ENCODE results near the gene TSPO.
A peak's percentile ranks its signal among the peaks of the same experiment; 100 is the strongest.

Gene TSPO

DNA sequence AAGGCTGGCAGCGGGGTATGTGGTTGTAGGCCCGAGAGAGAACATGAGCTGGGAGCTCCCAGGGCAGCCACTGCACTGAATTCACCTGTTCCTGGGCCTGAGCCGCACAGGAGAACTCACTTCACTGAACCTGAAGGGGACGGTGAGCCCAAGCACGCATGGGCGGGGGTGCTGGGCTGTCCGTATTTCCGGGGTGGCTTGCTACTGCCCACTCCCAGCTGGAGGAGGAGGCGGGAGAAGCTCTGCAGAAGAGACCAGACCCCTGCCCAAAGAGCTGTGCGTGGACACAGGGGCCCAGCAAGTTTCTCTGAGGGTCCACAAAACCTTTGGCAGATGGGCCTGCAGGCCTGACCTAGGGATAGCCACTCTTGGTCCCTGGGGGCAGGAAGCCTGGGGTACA lies 30.8 kb downstream of the TSPO start:
- Histone ChIP-seq H3K27ac (ENCODE audit: low read depth, low read length) (no peak overlapping the region), H3K27me3 (ENCODE audit: insufficient read depth, low read length) (no peaks in the 10 kb centered on the region), H3K9ac (ENCODE audit: low read depth, low read length) (no peak overlapping the region), H3K4me1 (ENCODE audit: insufficient read depth, low read length) (peaks cover 13% of the 10 kb centered on the region), H3K9me3 (ENCODE audit: insufficient read depth, low read depth, low read length) (no peaks in the 10 kb centered on the region), H3K36me3 (ENCODE audit: insufficient read depth, low read length) (peaks cover 62% of the 10 kb centered on the region), H3K4me3 (ENCODE audit: low read length) (no peak overlapping the region)
- whole genome bisulfite sequencing = 97% methylated on average over 10 of the region's 10 CpGs

DNA sequence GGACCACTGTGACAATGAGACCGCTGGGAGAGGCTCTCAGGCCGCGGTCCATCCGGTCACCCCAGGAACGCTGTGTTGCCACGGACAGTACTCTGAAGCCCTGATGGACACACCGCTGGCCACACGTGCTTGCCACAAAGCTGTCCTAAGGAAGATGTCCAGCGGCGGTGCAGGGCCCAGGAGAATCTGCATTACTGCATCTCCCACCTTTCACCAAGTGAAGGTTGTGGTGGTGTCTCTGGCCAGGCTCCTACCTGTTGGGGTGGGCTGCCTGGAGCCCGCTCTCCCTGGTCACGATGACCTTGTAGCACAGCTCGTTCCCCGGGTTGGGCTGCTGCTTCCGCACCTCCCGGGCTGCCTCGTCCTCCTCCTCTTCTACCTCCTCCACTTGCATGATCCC lies 31.4 kb downstream of the TSPO start:
- peaks cover 57% of the 10 kb centered on the region for H3K36me3 ChIP-seq (ENCODE audit: insufficient read depth, low read length)
- H3K27me3 ChIP-seq (ENCODE audit: insufficient read depth, low read length) = no peaks in the 10 kb centered on the region
- H3K4me3 ChIP-seq (ENCODE audit: low read length) = no peak overlapping the region
- no peak overlapping the region for H3K27ac ChIP-seq (ENCODE audit: low read depth, low read length)
- H3K4me1 ChIP-seq (ENCODE audit: insufficient read depth, low read length) = peaks cover 13% of the 10 kb centered on the region
- WGBS = 97% methylated on average over 17 of the region's 17 CpGs
- no peak overlapping the region for H3K9ac ChIP-seq (ENCODE audit: low read depth, low read length)
- no peaks in the 10 kb centered on the region for H3K9me3 ChIP-seq (ENCODE audit: insufficient read depth, low read depth, low read length)

DNA sequence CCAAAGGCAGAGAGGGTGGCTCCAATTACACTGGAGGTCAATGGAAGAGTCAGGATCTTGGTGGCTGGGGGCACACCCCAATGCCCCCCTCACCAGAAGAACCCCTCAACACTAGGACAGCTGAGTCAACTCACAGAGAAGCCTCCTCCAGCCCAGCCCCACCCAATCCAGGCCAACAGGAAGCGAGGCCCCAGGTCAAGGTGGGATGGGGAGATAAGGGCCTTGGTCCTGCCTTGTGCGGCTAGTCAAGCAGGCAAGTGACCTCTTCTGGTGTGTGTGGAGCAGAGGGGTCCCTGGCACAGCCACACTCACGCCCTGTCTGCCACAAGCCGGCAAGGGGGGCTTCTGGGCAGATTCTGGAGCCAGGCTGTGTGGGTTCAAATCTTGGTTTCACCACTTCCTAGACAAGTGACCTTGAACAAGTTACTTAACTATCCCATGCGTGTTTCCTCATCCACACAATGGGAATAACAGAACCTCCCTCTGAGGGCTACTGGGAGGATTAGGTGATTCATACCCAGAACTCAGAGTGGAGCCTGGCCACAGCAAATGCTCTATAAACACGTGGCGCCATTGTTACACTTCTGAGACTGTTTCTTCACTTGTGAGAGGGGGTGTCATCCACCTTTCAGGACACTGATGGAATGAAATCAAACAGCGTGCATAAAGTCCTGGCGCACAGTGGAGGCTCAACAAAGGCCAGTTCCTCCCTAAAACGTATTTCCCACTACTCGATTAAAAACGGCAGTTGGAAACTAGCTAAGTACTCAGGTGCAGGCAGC lies 32.3 kb downstream of the TSPO start:
- peaks cover 13% of the 10 kb centered on the region for H3K4me1 ChIP-seq (ENCODE audit: insufficient read depth, low read length)
- 90% methylated on average over 12 of the region's 12 CpGs for WGBS
- H3K27ac ChIP-seq (ENCODE audit: low read depth, low read length) = no peak overlapping the region
- H3K9ac ChIP-seq (ENCODE audit: low read depth, low read length) = no peak overlapping the region
- peaks cover 52% of the 10 kb centered on the region for H3K36me3 ChIP-seq (ENCODE audit: insufficient read depth, low read length)
- no peaks in the 10 kb centered on the region for H3K9me3 ChIP-seq (ENCODE audit: insufficient read depth, low read depth, low read length)
- H3K27me3 ChIP-seq (ENCODE audit: insufficient read depth, low read length) = no peaks in the 10 kb centered on the region
- no peak overlapping the region for H3K4me3 ChIP-seq (ENCODE audit: low read length)

- Histone ChIP-seq H3K9me3 (ENCODE audit: insufficient read depth, low read depth, low read length) (no peaks in the 10 kb centered on the region), H3K9ac (ENCODE audit: low read depth, low read length) (peak overlapping the region; percentile 91), H3K36me3 (ENCODE audit: insufficient read depth, low read length) (peaks cover 30% of the 10 kb centered on the region), H3K27me3 (ENCODE audit: insufficient read depth, low read length) (no peaks in the 10 kb centered on the region), H3K4me1 (ENCODE audit: insufficient read depth, low read length) (peaks cover 13% of the 10 kb centered on the region), H3K4me3 (ENCODE audit: low read length) (peak overlapping the region; percentile 83), H3K27ac (ENCODE audit: low read depth, low read length) (no peak overlapping the region)
- whole genome bisulfite sequencing = 25% methylated on average over 11 of the region's 12 CpGs
These were observed 34.5 kb downstream of the TSPO start for GRCh38 chr22:43185860-43186261.

DNA sequence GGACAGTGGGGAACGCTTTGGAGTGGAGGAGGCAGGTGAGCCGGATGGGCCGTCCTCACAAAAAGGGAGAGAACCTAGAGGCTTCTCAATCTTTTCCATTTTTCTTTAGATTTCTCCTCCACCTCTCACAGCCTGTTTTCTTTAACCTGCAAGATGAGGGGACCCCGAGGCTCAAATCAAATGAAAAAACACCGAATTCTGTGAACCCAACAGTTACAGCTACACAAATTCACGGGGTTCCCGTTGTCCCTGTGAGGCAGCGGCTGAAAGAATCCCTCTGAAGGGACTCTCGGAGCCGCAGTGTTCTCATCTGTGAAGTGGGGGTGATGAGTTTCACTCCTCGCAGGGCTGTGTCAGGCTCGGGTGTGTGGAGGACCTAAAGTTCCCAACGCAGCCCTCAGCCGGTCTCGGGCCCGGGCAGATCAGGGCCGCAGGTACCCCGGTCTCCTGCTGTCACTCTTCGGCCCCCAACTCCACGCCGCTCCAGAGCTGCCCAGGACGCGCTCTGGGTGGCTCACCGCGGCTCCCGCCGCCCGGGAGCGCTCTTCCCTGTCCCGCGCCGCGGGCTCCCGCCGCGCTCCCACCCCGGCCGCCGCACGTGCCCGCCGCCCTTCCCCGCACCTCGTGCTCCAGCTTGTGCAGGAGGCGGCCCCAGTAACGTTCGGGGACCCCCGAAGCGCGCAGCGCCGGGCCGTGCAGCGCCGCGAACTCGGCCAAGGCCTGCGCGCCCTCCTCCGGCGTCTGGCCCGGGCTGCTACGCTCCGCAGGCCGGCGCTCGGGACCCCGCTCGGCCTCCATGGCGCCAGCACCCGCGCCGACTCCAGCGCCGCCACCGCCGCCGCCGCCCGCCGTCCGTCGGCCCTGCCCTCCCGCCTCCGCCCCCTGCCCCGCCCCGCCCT lies 35.2 kb downstream of the TSPO start, which contains the start of gene TTLL12:
TSS of gene TTLL12 (minus strand) at position 863 of the 899 bp plus-strand sequence. CDS start at position 798, 65 bp downstream.
- Histone ChIP-seq H3K9me3 (ENCODE audit: insufficient read depth, low read depth, low read length) (no peaks in the 10 kb centered on the region), H3K4me1 (ENCODE audit: insufficient read depth, low read length) (peaks cover 13% of the 10 kb centered on the region), H3K27me3 (ENCODE audit: insufficient read depth, low read length) (no peaks in the 10 kb centered on the region), H3K27ac (ENCODE audit: low read depth, low read length) (peak within 1 kb of the TSS; percentile 83), H3K36me3 (ENCODE audit: insufficient read depth, low read length) (peaks cover 23% of the 10 kb centered on the region), H3K9ac (ENCODE audit: low read depth, low read length) (peak within 1 kb of the TSS; percentile 91), H3K4me3 (ENCODE audit: low read length) (peak within 1 kb of the TSS; percentile 83)
- WGBS = 2% methylated on average over 73 of the region's 87 CpGs

GRCh38 chr22:43187171-43188099 lies 36.1 kb downstream of the TSPO start:
- Histone ChIP-seq H3K9me3 (ENCODE audit: insufficient read depth, low read depth, low read length) (no peaks in the 10 kb centered on the region), H3K4me3 (ENCODE audit: low read length) (peak overlapping the region; percentile 51), H3K9ac (ENCODE audit: low read depth, low read length) (peak overlapping the region; percentile 64), H3K4me1 (ENCODE audit: insufficient read depth, low read length) (peaks cover 13% of the 10 kb centered on the region), H3K27ac (ENCODE audit: low read depth, low read length) (peak overlapping the region; percentile 83), H3K27me3 (ENCODE audit: insufficient read depth, low read length) (no peaks in the 10 kb centered on the region), H3K36me3 (ENCODE audit: insufficient read depth, low read length) (peaks cover 14% of the 10 kb centered on the region)
- 13% methylated on average over 56 of the region's 86 CpGs for WGBS

GRCh38 chr22:43188829-43189545 lies 37.6 kb downstream of the TSPO start:
- Histone ChIP-seq H3K9ac (ENCODE audit: low read depth, low read length) (no peak overlapping the region), H3K27me3 (ENCODE audit: insufficient read depth, low read length) (no peaks in the 10 kb centered on the region), H3K4me3 (ENCODE audit: low read length) (no peak overlapping the region), H3K9me3 (ENCODE audit: insufficient read depth, low read depth, low read length) (no peaks in the 10 kb centered on the region), H3K36me3 (ENCODE audit: insufficient read depth, low read length) (peaks cover 6% of the 10 kb centered on the region; the same call in 1 of the 2 replicates), H3K27ac (ENCODE audit: low read depth, low read length) (no peak overlapping the region), H3K4me1 (ENCODE audit: insufficient read depth, low read length) (peaks cover 13% of the 10 kb centered on the region)
- 89% methylated on average over 5 of the region's 5 CpGs for WGBS

DNA sequence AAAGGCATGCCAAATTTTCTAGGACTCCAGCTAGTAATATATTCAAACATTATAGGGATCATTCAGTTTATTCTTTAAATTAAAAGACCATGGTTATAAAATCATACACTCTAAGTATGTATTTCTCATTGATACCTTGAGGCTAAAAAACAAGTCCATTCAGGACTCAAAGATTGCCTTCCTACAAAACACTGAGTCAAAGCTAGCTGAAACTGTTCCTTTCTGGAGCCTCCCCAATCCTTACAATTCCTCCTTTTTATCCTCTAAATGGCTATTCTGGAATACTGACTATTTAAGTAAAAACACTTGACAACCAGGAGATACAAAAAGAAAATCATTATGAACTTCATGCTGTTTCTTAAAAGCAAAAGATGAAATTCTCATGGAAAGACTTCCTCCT lies 40.5 kb downstream of the TSPO start:
- H3K9ac ChIP-seq (ENCODE audit: low read depth, low read length) = no peak overlapping the region
- no peaks in the 10 kb centered on the region for H3K36me3 ChIP-seq (ENCODE audit: insufficient read depth, low read length)
- H3K27me3 ChIP-seq (ENCODE audit: insufficient read depth, low read length) = no peaks in the 10 kb centered on the region
- no peak overlapping the region for H3K4me3 ChIP-seq (ENCODE audit: low read length)
- H3K9me3 ChIP-seq (ENCODE audit: insufficient read depth, low read depth, low read length) = no peaks in the 10 kb centered on the region
- H3K27ac ChIP-seq (ENCODE audit: low read depth, low read length) = no peak overlapping the region
- H3K4me1 ChIP-seq (ENCODE audit: insufficient read depth, low read length) = no peaks in the 10 kb centered on the region

DNA sequence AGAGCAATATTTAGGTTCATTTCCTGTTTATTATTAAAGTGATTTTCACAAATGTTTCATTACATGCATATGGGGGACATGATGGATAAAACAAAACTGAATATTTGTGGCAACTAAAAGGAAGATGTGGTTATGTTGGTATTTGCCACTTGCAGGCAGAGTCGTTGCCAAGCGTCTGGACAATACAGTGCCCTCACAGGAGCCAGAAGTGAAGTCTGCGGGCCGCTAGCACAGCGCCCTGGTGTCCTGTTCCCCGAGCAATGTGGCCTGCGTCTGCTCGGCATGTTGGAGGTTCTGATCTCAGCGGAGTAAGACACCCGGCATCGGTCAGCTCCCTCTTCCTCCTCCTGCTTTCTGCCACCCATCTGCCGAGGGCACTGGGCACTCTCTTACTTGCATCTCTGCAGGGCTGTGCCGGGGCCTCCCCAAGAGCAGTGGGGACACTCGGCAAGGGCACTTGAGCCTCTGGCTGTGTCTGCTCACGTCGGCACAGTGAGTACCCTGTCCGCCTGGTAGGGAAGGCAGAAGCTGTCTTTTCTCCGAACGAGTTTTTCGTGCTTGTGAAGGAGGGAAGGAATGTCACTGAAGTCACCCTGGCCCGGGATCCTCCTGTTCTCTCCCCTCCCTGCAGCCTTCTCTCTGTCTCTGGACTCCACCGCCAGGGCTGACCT lies 46.0 kb downstream of the TSPO start:
- Histone ChIP-seq H3K9ac (ENCODE audit: low read depth, low read length) (no peak overlapping the region), H3K27ac (ENCODE audit: low read depth, low read length) (no peak overlapping the region), H3K4me3 (ENCODE audit: low read length) (no peak overlapping the region), H3K27me3 (ENCODE audit: insufficient read depth, low read length) (no peaks in the 10 kb centered on the region), H3K9me3 (ENCODE audit: insufficient read depth, low read depth, low read length) (no peaks in the 10 kb centered on the region), H3K36me3 (ENCODE audit: insufficient read depth, low read length) (no peaks in the 10 kb centered on the region), H3K4me1 (ENCODE audit: insufficient read depth, low read length) (no peaks in the 10 kb centered on the region)
- 84% methylated on average over 22 of the region's 22 CpGs for WGBS

DNA sequence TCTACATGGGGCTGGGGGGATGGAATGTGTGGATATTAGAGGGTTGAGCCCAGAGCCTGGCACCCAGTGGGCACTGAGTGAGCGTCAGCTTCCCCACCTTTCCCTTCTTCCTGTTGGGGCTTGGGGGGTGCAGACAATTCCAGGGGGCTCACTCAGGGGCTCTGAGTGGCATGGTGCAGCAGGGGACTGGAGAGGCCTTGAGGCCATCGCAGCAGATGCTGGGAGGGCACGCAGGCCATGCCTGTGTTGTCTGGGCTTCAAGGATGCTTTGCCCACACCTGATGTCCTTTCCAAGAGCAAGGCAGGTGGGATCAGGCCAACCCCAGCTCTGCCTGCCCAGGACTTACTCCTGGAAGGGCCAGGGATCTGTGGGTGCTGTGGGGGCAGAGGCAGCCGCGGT lies 46.8 kb downstream of the TSPO start:
- WGBS = 89% methylated on average over 5 of the region's 5 CpGs
- H3K27me3 ChIP-seq (ENCODE audit: insufficient read depth, low read length) = no peaks in the 10 kb centered on the region
- H3K9me3 ChIP-seq (ENCODE audit: insufficient read depth, low read depth, low read length) = no peaks in the 10 kb centered on the region
- no peak overlapping the region for H3K4me3 ChIP-seq (ENCODE audit: low read length)
- H3K9ac ChIP-seq (ENCODE audit: low read depth, low read length) = no peak overlapping the region
- no peak overlapping the region for H3K27ac ChIP-seq (ENCODE audit: low read depth, low read length)
- no peaks in the 10 kb centered on the region for H3K36me3 ChIP-seq (ENCODE audit: insufficient read depth, low read length)
- peaks cover 5% of the 10 kb centered on the region; the same call in 1 of the 2 replicates for H3K4me1 ChIP-seq (ENCODE audit: insufficient read depth, low read length)
